ENCODE results near the gene FAM83E. TPM values are rescaled to one million over a fixed set of nuclear protein-coding genes. Genes with fewer than 3 reads are reported as not detected.
"Not testable (repeated sequence)": the region's sequence is repeated elsewhere in the genome, so short reads cannot be mapped to it uniquely, and the experiment has no call there.

FAM83E gene
- total RNA-seq, 1 experiment from 2014 or later = not detected

DNA sequence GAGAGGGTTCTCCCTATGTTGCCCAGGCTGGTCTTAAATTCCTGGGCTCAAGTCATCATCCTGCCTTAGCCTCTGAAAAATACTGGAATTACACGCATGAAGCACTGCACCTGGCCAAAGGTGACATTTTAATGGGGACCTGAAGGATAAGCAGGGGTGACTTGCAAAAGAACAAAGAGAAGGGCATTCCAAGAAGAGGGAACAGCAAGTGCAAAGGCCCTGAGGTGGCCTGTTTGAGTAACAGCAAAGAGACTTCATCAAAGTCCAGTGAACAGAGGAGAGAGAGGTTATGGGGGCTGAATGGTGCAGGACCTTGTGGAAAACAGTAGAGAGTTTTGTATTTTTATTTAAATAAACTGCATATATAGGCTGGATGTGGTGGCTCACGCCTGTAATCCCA lies 27.0 kb upstream of the FAM83E start:
- DNase-seq (ENCODE audit: low read depth) = no peak

DNA sequence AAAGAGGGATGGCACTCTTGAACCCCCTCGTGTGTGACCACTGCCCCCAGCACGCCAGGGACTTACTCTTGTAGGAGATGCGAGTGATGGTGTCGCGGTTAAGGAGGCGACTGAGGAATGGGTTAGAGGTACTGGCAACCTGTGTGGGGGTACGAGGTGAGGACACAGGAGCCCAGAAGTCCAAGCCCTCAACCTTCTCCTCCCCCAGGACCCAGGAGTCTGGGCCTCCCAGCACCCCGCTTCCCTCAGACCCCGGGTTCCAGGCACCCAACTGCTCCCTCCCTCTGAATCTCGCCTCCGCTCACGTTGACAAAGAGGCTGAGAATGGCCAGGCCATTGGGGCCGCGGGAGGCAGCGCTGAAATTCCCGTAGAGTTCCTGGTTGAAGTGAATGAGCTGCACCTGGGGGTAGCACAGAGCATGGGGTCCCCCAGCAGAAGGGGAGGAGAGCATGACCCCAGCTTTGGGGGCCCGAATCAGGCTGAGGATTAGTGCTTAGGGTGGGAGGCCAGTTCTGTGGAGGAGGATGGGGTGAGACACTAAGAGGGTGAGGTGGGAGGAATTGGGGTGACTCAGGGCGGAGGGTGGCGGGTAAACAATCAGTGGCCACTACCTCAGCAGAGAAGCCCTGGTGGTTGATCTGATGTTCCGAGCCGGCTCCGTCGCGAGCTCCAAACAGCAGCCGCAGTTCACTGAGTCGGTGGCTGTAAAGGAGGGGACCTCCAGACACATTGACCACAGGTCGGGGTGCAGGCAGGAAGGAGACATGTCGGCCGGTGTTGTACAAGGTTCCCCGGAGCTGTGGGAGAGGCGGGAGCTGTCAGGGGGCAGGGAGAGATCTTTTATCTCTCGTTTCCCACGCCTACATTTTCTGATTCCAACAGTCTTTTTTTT lies 24.9 kb upstream of the FAM83E start:
- DNase-seq (ENCODE audit: low read depth) = no peak

DNA sequence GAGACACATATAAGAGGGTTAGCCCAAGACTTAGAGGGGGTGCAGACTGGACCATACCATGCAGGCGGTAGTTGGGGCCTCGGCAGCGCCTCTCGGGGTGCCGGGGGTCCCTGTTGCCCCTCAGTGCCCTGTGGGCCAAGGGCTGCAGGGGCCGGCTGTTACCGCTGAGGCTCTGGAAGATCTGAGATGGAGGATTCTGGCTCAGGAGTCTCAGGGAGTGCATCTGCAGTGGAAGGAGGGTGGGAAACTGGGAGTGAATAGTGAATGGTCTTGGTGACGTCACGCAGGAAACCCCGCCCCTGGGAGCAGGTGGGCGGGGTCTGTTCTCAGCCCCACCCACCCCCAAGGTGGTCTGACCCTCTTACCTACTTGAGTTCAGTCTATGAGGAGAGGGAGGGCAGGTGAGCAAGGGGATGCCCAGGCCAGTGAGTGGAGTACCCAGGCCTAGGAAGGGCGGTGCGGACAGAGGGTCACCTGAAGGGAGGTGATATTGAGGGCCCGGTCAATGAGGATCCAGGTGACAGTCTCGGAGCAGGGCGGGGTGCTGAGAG lies 24.0 kb upstream of the FAM83E start:
- DNase-seq (ENCODE audit: low read depth) = no peak

DNA sequence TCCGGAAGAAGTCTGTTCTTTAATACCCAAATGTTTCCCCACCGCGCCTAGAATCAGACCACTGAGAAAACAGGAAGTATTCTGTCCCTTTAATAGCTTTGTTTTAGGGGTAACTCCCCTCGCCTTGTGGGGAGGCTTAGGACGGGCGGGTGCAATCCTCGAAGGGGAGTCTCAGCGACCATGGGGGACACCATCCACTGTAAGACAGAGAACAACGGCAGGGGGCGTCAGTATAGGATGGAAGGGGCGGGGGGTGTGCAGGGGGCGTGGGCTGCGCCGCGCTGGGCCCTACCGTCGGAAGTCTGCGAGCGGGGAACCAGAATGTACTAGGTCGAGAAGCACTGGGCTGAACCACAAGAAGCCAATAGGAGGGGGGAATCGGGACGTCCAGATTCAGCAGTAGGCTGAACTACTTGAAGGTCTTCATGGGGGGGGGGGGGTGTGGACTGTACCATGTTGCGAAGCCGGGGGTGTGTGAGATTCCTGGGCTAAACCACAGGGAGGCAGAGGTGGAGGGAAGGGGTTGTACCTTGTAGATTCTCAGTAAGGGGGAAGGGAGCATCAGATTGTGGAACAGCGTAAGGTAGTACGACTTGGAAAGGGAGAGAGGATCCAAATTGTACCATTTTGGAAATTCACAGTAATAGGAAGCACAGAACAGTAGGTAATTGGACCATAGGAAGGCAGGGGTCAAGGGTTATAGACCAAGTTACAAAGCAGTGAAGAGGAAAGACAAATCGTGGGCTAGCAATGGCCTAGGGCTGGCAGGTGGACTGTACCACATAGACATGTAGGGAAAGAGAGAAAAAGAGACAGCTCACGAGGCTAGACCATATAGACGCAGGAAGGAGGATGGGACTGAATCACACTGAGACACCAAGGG lies 23.3 kb upstream of the FAM83E start:
- peak; percentile 80 for DNase-seq (ENCODE audit: low read depth)

- peak; percentile 99 for DNase-seq (ENCODE audit: low read depth)
These were observed 22.6 kb upstream of the FAM83E start for GRCh38 chr19:48637449-48637947.

DNA sequence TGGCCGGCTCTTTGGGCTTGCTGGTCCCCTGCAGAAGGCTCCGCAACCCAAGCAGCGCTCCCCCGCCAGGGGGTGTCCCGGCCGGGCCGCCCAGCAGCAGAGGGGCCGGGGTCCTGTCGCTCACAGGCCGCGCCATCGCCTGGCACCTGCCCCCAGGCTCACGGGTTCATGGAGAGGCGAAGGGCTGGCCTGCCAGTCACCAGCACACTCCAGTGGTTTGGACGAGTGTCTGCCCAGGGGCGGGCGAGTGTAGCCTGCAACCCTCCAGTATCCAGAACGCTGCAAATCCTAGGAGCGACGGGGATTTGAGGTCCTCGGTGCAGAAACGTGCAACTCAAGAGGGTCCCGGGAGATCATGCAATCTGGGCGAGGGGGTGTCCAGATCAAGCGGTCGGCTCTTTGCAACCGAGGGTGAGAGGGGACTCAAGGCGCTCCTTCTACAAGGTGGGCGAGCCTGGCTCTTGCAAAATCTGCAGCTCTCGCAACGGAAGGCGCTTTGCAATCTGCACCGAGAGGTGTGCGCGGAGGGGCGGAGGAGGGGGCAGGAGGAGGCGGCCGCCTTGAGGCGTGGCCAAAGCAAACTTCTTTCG lies 22.1 kb upstream of the FAM83E start, which contains the start of gene DBP:
DBP (minus strand) TSS at position 521 of the 590 bp plus-strand sequence; CDS start at position 136, 385 bp downstream.
- peak; percentile 55 for DNase-seq (ENCODE audit: low read depth)

DNA sequence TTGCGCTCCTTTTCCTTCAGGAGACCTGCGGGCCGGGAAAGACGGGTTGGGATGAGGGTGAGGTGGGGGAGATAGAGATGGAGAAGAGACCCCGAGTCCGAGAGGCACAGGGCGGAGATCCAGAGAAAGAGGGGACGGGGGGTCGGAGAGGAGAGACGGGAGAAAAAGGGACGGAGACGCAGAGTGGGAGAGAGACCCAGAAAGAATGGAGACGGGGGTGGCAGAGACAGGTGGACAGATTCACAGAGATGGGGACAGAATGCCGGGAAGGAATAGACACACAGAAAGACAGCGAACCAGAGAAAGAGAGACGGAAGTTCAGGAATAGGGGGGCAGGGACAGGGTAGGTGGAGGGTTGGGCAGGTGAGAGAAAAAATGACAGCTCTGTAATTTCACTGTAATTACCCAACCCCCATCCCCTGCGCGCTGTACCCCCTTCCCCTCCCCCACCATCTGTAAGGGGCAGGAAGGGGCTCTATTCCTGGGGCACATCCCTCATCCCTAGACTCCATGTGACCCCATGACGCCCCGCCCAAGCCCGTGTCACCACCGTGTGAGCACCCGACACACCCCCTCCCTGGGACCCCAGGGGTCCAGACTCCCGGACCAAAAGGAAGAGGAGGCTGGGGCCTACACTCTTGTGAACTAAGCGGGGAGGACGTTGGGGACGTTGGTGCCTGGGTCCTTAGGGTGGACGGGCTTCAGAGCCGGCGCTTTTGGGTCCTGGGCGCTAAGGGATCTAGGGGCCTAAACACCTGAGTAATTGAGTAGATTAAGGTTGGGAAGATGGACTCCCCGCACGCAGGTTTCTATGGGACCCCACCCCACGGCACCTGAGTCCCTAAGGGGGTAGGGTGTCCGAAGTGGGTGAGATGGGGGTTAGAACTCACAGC lies 21.3 kb upstream of the FAM83E start:
- peak; percentile 9 for DNase-seq (ENCODE audit: low read depth)

DNA sequence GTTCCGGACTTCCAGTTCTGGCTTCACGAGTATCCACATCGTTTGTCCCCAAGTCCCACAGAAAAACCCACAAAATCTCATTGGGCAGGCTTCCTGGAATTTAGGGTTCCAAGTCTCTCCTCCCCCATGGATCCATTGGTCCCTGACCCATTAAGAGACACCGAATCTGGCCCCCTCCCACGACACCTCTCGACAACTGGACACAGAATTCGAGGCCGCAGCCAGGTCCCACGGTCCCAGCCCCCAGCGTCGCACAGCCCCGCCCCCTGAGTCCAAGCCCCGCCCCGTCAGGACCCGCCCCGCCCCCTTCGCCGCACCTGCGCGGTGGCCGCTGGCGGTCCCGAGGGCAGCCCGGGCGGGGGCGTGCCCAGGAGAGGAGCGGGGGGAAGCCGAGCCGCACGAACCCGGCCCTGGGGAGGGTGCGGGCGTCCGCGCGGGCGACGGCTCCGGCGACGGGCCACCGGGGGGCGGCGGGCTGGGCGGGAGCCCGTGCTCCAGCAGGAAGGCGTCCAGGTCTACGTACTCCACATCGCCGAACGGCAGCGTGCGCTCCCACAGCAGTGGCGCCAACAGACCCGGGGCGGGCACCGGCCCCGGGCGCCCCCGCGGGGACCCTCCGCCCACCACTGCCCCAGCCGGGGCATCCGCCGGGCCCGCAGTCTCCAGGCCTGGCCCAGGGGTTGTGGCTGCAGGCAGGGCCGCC lies 20.5 kb upstream of the FAM83E start:
- peak; percentile 72 for DNase-seq (ENCODE audit: low read depth)

- peak; percentile 97 for DNase-seq (ENCODE audit: low read depth)
These were observed 19.8 kb upstream of the FAM83E start for GRCh38 chr19:48634424-48635262.

GRCh38 chr19:48634036-48634342 lies 19.1 kb upstream of the FAM83E start:
- DNase-seq (ENCODE audit: low read depth) = no peak

GRCh38 chr19:48633148-48634035 lies 18.5 kb upstream of the FAM83E start:
- no peak for DNase-seq (ENCODE audit: low read depth)

DNA sequence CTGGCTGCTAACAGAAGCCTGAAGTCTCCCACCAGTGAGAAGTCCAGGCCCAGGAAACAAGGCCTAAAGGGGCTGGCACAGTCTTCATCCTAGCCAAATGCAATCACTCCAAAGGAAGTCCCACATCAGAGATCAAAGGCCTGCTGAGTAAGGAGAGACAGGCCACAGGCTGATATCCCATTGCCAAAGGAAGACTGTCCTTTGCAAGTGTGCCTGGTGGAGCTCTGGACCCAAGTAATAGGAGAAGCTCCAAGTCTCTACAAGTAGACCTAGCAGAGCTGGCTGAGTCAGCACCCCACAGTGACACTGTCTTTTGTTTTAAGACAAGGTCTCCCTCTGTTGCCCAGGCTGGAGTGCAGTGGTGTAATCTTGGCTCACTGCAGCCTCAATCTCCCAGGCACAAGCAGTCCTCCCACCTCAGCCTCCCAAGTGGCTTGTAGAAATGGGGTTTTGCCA lies 17.8 kb upstream of the FAM83E start:
- peak; percentile 25 for DNase-seq (ENCODE audit: low read depth)

DNA sequence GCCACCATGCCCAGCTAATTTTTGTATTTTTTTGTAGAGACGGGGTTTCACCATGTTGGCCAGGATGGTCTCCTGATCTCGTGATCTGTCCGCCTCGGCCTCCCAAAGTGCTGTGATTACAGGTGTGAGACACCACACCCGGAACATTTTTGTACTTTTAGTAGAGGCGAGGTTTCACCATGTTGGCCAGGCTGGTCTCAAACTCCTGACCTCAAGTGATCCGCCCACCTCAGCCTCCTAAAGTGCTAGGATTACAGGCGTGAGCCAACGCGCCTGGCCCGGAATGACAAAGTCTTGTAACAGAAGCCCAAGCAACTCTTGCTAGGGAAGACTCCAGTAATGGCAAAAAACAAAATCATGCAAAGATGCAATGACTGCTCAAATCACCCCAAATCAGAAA lies 17.4 kb upstream of the FAM83E start:
- not testable (repeated sequence) for DNase-seq (ENCODE audit: low read depth)

GRCh38 chr19:48631225-48631624 lies 16.3 kb upstream of the FAM83E start:
- no peak for DNase-seq (ENCODE audit: low read depth)

- DNase-seq (ENCODE audit: low read depth) = peak; percentile 41
These were observed 15.6 kb upstream of the FAM83E start for GRCh38 chr19:48630296-48631063.

DNA sequence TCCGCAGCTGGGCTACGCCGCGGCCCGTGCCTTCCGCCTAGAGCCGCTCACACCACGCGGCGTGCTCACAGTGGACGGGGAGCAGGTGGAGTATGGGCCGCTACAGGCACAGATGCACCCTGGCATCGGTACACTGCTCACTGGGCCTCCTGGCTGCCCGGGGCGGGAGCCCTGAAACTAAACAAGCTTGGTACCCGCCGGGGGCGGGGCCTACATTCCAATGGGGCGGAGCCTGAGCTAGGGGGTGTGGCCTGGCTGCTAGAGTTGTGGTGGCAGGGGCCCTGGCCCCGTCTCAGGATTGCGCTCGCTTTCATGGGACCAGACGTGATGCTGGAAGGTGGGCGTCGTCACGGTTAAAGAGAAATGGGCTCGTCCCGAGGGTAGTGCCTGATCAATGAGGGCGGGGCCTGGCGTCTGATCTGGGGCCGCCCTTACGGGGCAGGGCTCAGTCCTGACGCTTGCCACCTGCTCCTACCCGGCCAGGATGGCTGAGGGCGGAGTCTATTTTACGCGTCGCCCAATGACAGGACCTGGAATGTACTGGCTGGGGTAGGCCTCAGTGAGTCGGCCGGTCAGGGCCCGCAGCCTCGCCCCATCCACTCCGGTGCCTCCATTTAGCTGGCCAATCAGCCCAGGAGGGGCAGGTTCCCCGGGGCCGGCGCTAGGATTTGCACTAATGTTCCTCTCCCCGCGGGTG lies 14.9 kb upstream of the FAM83E start:
- DNase-seq (ENCODE audit: low read depth) = peak; percentile 16

GRCh38 chr19:48629297-48629598 lies 14.4 kb upstream of the FAM83E start:
- no peak for DNase-seq (ENCODE audit: low read depth)
